IMR-90 (cell line): ENCODE results near the gene HEATR5A. TPM values are rescaled to one million over a fixed set of nuclear protein-coding genes. Genes with fewer than 3 reads are reported as not detected.
A peak's percentile ranks its signal among the peaks of the same experiment; 100 is the strongest.

Source experiments
- ATAC-seq: fragments of 200-7000 bp; cut with Tn5 transposase; 2 replicates; pipeline ENCODE4 v1.9.1; 2020; ENCODE audit warnings: low read depth, mild to moderate bottlenecking, moderate library complexity
- BruUV-seq: library from RNA; stranded (reverse); fragments of 400-500 nt; replicated peaks from 2 replicates; lab custom pipeline; 2021; lab: Mats Ljungman, UMichigan
- CTCF ChIA-PET: fragments of 300-600 bp; formaldehyde crosslinking; extraction: SDS; loops from one replicate; lab custom pipeline; 2021; ENCODE audit warnings: antibody characterized with exemption; lab: Yijun Ruan, JAX
- POLR2A ChIA-PET: fragments of 300-600 bp; sonication (Branson Sonifier 250); formaldehyde crosslinking; loops from one replicate; lab custom pipeline; 2022; ENCODE audit warnings: antibody characterized with exemption; ENCODE audit not compliant: unreplicated experiment; lab: Charles Lee
- DNase-seq: peaks from one replicate; pipeline ENCODE4 v3.0.0; 2013
- H2AFZ ChIP-seq: replicated peaks from 2 replicates; pipeline ENCODE3; 2013; ENCODE audit warnings: low read length, mild to moderate bottlenecking; ENCODE audit not compliant: poor library complexity
- H2AK5ac ChIP-seq: 2 replicates; pipeline ENCODE4 v1.6.1; 2013; ENCODE audit warnings: low read depth, low read length, inconsistent platforms
- H2AK9ac ChIP-seq: replicated peaks from 2 replicates; pipeline ENCODE3; 2013; ENCODE audit warnings: mild to moderate bottlenecking, low read depth, low read length, moderate library complexity; ENCODE audit not compliant: poor library complexity
- H2BK120ac ChIP-seq: 2 replicates; pipeline ENCODE4 v1.6.1; 2013; ENCODE audit warnings: low read depth, low read length, inconsistent platforms
- H2BK15ac ChIP-seq: 3 replicates; pipeline ENCODE4 v1.6.1; 2013; ENCODE audit warnings: low read depth, low read length, inconsistent platforms
- H2BK20ac ChIP-seq: 2 replicates; pipeline ENCODE4 v1.6.1; 2013; ENCODE audit warnings: low read depth, mild to moderate bottlenecking, inconsistent platforms, low read length, moderate library complexity
- H2BK5ac ChIP-seq: 2 replicates; pipeline ENCODE4 v1.6.1; 2013; ENCODE audit warnings: mild to moderate bottlenecking, low read depth, low read length, inconsistent platforms; ENCODE audit not compliant: poor library complexity, severe bottlenecking
- H3K14ac ChIP-seq: replicated peaks from 2 replicates; pipeline ENCODE4 v1.6.1; 2013; ENCODE audit warnings: low read depth, low read length, inconsistent platforms
- H3K18ac ChIP-seq: 2 replicates; pipeline ENCODE4 v1.6.1; 2013; ENCODE audit warnings: low read depth, low read length, control low read depth
- H3K23ac ChIP-seq: 2 replicates; pipeline ENCODE4 v1.6.1; 2013; ENCODE audit warnings: low read depth, low read length, inconsistent platforms
- H3K27ac ChIP-seq: 2 replicates; pipeline ENCODE4 v1.5.1; 2013; ENCODE audit warnings: mild to moderate bottlenecking, control low read depth, low read length; ENCODE audit not compliant: insufficient read depth
- H3K27me3 ChIP-seq: 2 replicates; pipeline ENCODE4 v1.6.1; 2013; ENCODE audit warnings: low read length; ENCODE audit not compliant: control insufficient read depth, insufficient read depth
- H3K36me3 ChIP-seq: 2 replicates; pipeline ENCODE4 v1.6.1; 2013; ENCODE audit warnings: low read length, mixed read lengths; ENCODE audit not compliant: control insufficient read depth, insufficient read depth
- H3K4ac ChIP-seq: 2 replicates; pipeline ENCODE4 v1.6.1; 2013; ENCODE audit warnings: low read depth, low read length, inconsistent platforms
- H3K4me1 ChIP-seq: 2 replicates; pipeline ENCODE4 v1.6.1; 2013; ENCODE audit warnings: low read length, mixed read lengths; ENCODE audit not compliant: control insufficient read depth, insufficient read depth
- H3K4me2 ChIP-seq: 2 replicates; pipeline ENCODE4 v1.6.1; 2013; ENCODE audit warnings: low read depth, mild to moderate bottlenecking, control low read depth, low read length, moderate library complexity
- H3K4me3 ChIP-seq: 2 replicates; pipeline ENCODE4 v1.5.1; 2013; ENCODE audit warnings: low read depth, mild to moderate bottlenecking, control low read depth, low read length, moderate library complexity; ENCODE audit not compliant: insufficient read depth
- H3K56ac ChIP-seq: 2 replicates; pipeline ENCODE4 v1.6.1; 2013; ENCODE audit warnings: low read length, inconsistent platforms; ENCODE audit not compliant: insufficient read depth; ENCODE audit errors: extremely low read depth
- H3K79me1 ChIP-seq, 2 experiments: 2 replicates each; pipeline ENCODE4 v1.6.1; 2013; ENCODE audit warnings: low read length in 2 of 2, inconsistent platforms in 1 of 2, low read depth in 1 of 2
- H3K9ac ChIP-seq: 2 replicates; pipeline ENCODE4 v1.6.1; 2013; ENCODE audit warnings: low read depth, low read length, control low read depth
- H3K9me1 ChIP-seq: 2 replicates; pipeline ENCODE4 v1.6.1; 2013; ENCODE audit warnings: low read length, inconsistent platforms; ENCODE audit not compliant: insufficient read depth
- H3K9me3 ChIP-seq: 2 replicates; pipeline ENCODE4 v1.6.1; 2013; ENCODE audit warnings: low read length; ENCODE audit not compliant: control insufficient read depth, insufficient read depth
- H4K20me1 ChIP-seq: 2 replicates; pipeline ENCODE4 v1.6.1; 2013; ENCODE audit warnings: low read length, inconsistent platforms; ENCODE audit not compliant: insufficient read depth
- H4K5ac ChIP-seq: 2 replicates; pipeline ENCODE4 v1.6.1; 2013; ENCODE audit warnings: mild to moderate bottlenecking, low read depth, low read length, control low read depth
- H4K8ac ChIP-seq, 2 experiments: 2 replicates each; pipeline ENCODE4 v1.6.1; 2013; ENCODE audit warnings: low read depth in 2 of 2, low read length in 2 of 2, control low read depth in 1 of 2, inconsistent platforms in 1 of 2
- H4K91ac ChIP-seq: 2 replicates; pipeline ENCODE4 v1.6.1; 2013; ENCODE audit warnings: low read depth, low read length, inconsistent platforms; ENCODE audit not compliant: insufficient read depth
- BHLHE40 ChIP-seq: fragments of 150-350 bp; IDR thresholded peaks from 2 replicates; pipeline ENCODE4 v1.6.1; 2016; ENCODE audit warnings: mild to moderate bottlenecking, low read depth, low read length
- CHD1 ChIP-seq: IDR thresholded peaks from 2 replicates; pipeline ENCODE4 v1.6.1; 2012; ENCODE audit warnings: low read depth, low read length, improper control_type of control experiment
- MAFK ChIP-seq: IDR thresholded peaks from 2 replicates; pipeline ENCODE4 v1.6.1; 2012; ENCODE audit warnings: low read depth, low read length, improper control_type of control experiment
- MAZ ChIP-seq: IDR thresholded peaks from 2 replicates; pipeline ENCODE4 v1.6.1; 2012; ENCODE audit warnings: low read depth, mild to moderate bottlenecking, low read length, improper control_type of control experiment, moderate library complexity, borderline replicate concordance
- MXI1 ChIP-seq: IDR thresholded peaks from 2 replicates; pipeline ENCODE4 v1.6.1; 2012; ENCODE audit warnings: low read depth, mild to moderate bottlenecking, low read length, moderate library complexity, borderline replicate concordance
- NFE2L2 ChIP-seq: fragments of 150-350 bp; IDR thresholded peaks from 2 replicates; pipeline ENCODE4 v1.6.1; 2016; ENCODE audit warnings: low read depth, mild to moderate bottlenecking, low read length
- POLR2A ChIP-seq: IDR thresholded peaks from 2 replicates; pipeline ENCODE4 v1.6.1; 2012; ENCODE audit warnings: mild to moderate bottlenecking, low read depth, low read length
- RAD21 ChIP-seq: IDR thresholded peaks from 2 replicates; pipeline ENCODE4 v1.6.1; 2012; ENCODE audit warnings: low read length, improper control_type of control experiment
- RCOR1 ChIP-seq: IDR thresholded peaks from 2 replicates; pipeline ENCODE4 v1.6.1; 2012; ENCODE audit warnings: mild to moderate bottlenecking, low read length, improper control_type of control experiment; ENCODE audit not compliant: insufficient replicate concordance
- RFX5 ChIP-seq: IDR thresholded peaks from 2 replicates; pipeline ENCODE4 v1.8.0; 2012; ENCODE audit warnings: low read depth, mild to moderate bottlenecking, low read length, moderate library complexity
- USF2 ChIP-seq: fragments of 150-350 bp; IDR thresholded peaks from 2 replicates; pipeline ENCODE4 v1.6.1; 2017; ENCODE audit warnings: mild to moderate bottlenecking, antibody characterized with exemption, low read length, low read depth
- WGBS, 2 experiments: methylation state at CpG; one replicate each; pipeline versions ENCODE4 v1.1.5 to v1.1.7; 2013; ENCODE audit warnings: missing lambda C conversion rate in 2 of 2; ENCODE audit not compliant: insufficient read length in 1 of 2; ENCODE audit errors: extremely low coverage in 2 of 2; 5-methylcytosine and 5-hydroxymethylcytosine counted together
- dilution Hi-C: fragments of 300-500 bp; cut with HindIII; formaldehyde crosslinking; loops from one replicate; pipeline ENCODE4 v1.14.3; 2018; ENCODE audit warnings: low sequenced_read_pairs; ENCODE audit not compliant: unreplicated experiment
- in situ Hi-C: fragments of 300-500 bp; cut with MboI; formaldehyde crosslinking; loops from 3 replicates; pipeline ENCODE4 v1.14.3; 2019; ENCODE audit warnings: low sequenced_read_pairs, inconsistent platforms, mixed read lengths
- intact Hi-C: fragments of 100-400 bp; cut with micrococcal nuclease; formaldehyde crosslinking; loops from 2 replicates; pipeline ENCODE4 v1.10.0; 2022
- polyA plus RNA-seq, 3 experiments: library from polyadenylated mRNA; depleted of rRNA; stranded (reverse); fragments of >200 nt; gene quantifications; 2 replicates each; pipeline ENCODE4 v1.2.3, GENCODE V29; 2012; ENCODE audit warnings: low replicate concordance in 1 of 3
- total RNA-seq: library from RNA; depleted of rRNA; stranded (reverse); fragments of >200 nt; gene quantifications from 2 replicates; pipeline ENCODE4 v1.2.3, GENCODE V29; 2012
- TF ChIP-seq, protein P1 (sequence below): fragments of 150-350 bp; IDR thresholded peaks from 2 replicates; pipeline ENCODE4 v1.6.1; 2016; ENCODE audit warnings: low read depth, mild to moderate bottlenecking, low read length, moderate library complexity, borderline replicate concordance
- TF ChIP-seq, protein P2 (sequence below): conservative IDR thresholded peaks from 2 replicates; pipeline ENCODE4 v1.5.1; 2012; ENCODE audit warnings: mild to moderate bottlenecking, low read depth, low read length, improper control_type of control experiment

The HEATR5A gene
- total and polyA plus RNA-seq, 2 of the 4 experiments (the other 2 are of a cell fraction): 14.0 to 48.9 TPM

DNA sequence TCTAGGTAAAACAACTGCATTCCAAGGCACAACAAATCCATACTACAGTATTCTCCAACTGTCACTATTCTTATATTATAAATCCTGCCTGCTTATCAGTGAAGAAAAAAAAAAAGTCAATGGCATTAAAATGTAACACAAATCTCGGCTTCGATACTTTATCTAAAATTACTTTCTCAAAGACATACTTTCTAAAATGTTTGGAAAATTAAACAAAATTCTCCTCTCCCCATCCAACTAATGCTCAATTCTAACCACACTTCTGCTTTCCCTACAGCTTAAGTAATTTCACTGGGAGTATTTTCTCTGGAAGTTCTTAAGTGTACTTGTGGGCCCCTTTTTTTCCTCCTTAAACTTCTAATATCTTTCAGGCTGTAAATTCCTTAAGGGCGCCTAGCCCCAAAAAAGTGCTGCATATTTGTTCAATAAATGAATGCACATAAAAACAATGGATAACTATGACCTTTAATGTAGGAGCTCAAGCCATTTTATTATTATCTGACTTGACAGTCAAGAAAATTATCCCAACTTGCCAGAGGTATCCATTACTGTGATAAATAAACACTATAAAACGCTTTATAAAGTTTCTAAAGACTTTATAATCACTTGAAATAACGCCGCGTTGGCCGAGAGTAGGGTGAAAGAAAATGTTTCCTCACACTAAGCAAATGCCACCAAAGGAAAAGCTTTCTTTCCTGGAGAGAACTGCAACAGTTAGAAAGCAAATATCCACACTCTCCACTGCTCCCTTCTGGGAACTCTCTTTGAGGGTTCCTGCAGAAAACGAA lies 977 bp downstream of the HEATR5A start (continued):
- TF ChIP-seq, protein P1, sequence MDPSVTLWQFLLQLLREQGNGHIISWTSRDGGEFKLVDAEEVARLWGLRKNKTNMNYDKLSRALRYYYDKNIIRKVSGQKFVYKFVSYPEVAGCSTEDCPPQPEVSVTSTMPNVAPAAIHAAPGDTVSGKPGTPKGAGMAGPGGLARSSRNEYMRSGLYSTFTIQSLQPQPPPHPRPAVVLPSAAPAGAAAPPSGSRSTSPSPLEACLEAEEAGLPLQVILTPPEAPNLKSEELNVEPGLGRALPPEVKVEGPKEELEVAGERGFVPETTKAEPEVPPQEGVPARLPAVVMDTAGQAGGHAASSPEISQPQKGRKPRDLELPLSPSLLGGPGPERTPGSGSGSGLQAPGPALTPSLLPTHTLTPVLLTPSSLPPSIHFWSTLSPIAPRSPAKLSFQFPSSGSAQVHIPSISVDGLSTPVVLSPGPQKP: no peak

GRCh38 chr14:31418440-31418839 lies 1.9 kb downstream of the HEATR5A start:
- CTCF ChIA-PET: interaction anchor here (1.7 kb wide), 1 partner anchor 36 kb away, joined by 3 read pairs; no protein-coding TSS in a partner anchor
- no peak overlapping the region for H2AFZ ChIP-seq
- no peak overlapping the region for H3K4ac ChIP-seq
- H3K36me3 ChIP-seq: no peaks in the 10 kb centered on the region
- H3K9ac ChIP-seq: no peak overlapping the region
- no peak overlapping the region for H2AK9ac ChIP-seq
- ATAC-seq: no peak
- H3K4me3 ChIP-seq: no peak overlapping the region
- H3K27me3 ChIP-seq: no peaks in the 10 kb centered on the region
- no peak overlapping the region for H2AK5ac ChIP-seq
- H3K79me1 ChIP-seq: peaks cover 0 to 33% of the 10 kb centered on the region in 2 experiments; a peak in 2 of 4 replicates
- no peak overlapping the region for H4K8ac ChIP-seq
- peak overlapping the region; percentile 18; the same call in 1 of the 2 replicates for H3K4me2 ChIP-seq
- no peak for DNase-seq
- no peak overlapping the region for H2BK20ac ChIP-seq
- H2BK15ac ChIP-seq: no peak overlapping the region
- H3K23ac ChIP-seq: 0 out of 2 replicates have a peak overlapping the region, but pooled peaks have one; percentile 21
- no peak overlapping the region for H2BK120ac ChIP-seq
- POLR2A ChIA-PET: interaction anchor here (0.7 kb wide), 1 partner anchor 1147 kb away, joined by 3 read pairs; no protein-coding TSS in a partner anchor
- H3K9me1 ChIP-seq: no peaks in the 10 kb centered on the region
- H4K5ac ChIP-seq: no peak overlapping the region
- H4K20me1 ChIP-seq: peaks cover 7% of the 10 kb centered on the region; the same call in 1 of the 2 replicates
- H2BK5ac ChIP-seq: no peak overlapping the region
- dilution Hi-C loops (no loop called here), in situ Hi-C loops (no loop called here), intact Hi-C loops (no loop called here)
- no peak overlapping the region for H3K14ac ChIP-seq
- H3K9me3 ChIP-seq: no peaks in the 10 kb centered on the region
- no peak overlapping the region for H3K27ac ChIP-seq
- H4K91ac ChIP-seq: no peak overlapping the region
- no peak overlapping the region for H3K56ac ChIP-seq
- BruUV-seq: no TSS peak
- WGBS, 2 experiments: no CpG with 5 or more reads among the region's 1 CpG
- peaks cover 2% of the 10 kb centered on the region; the same call in 1 of the 2 replicates for H3K4me1 ChIP-seq
- no peak overlapping the region for H3K18ac ChIP-seq
- TF ChIP-seq RFX5 (no peak), BHLHE40 (no peak), USF2 (no peak), MXI1 (no peak), POLR2A (no peak), NFE2L2 (no peak), RAD21 (no peak), MAZ (no peak), MAFK (no peak), CHD1 (no peak), RCOR1 (no peak)
- TF ChIP-seq, protein P2, sequence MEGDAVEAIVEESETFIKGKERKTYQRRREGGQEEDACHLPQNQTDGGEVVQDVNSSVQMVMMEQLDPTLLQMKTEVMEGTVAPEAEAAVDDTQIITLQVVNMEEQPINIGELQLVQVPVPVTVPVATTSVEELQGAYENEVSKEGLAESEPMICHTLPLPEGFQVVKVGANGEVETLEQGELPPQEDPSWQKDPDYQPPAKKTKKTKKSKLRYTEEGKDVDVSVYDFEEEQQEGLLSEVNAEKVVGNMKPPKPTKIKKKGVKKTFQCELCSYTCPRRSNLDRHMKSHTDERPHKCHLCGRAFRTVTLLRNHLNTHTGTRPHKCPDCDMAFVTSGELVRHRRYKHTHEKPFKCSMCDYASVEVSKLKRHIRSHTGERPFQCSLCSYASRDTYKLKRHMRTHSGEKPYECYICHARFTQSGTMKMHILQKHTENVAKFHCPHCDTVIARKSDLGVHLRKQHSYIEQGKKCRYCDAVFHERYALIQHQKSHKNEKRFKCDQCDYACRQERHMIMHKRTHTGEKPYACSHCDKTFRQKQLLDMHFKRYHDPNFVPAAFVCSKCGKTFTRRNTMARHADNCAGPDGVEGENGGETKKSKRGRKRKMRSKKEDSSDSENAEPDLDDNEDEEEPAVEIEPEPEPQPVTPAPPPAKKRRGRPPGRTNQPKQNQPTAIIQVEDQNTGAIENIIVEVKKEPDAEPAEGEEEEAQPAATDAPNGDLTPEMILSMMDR: no peak
